Caco-2 (cell line): Measurements from ENCODE around the gene UBE2V1. TPM values are rescaled to one million over a fixed set of nuclear protein-coding genes. Genes with fewer than 3 reads are reported as not detected.

Experiments used
- BruUV-seq: library from RNA; stranded (reverse); fragments of 400-500 nt; replicated peaks from 2 replicates; lab custom pipeline; 2021; lab: Mats Ljungman, UMichigan
- CTCF ChIA-PET: fragments of 300-600 bp; sonication (Branson Sonifier 250); formaldehyde crosslinking; loops from one replicate; lab custom pipeline; 2022; ENCODE audit warnings: antibody characterized with exemption; lab: Charles Lee
- POLR2A ChIA-PET: fragments of 300-600 bp; sonication (Branson Sonifier 250); formaldehyde crosslinking; loops from one replicate; lab custom pipeline; 2022; ENCODE audit warnings: antibody characterized with exemption; lab: Charles Lee
- DNase-seq, 2 experiments: peaks; one replicate each; pipeline versions ENCODE4 v3.0.0 to v3.0.0-alpha.2; 2020 to 2022
- H3K27me3 ChIP-seq: replicated peaks from 2 replicates; pipeline ENCODE4 v1.6.0; 2011; ENCODE audit warnings: low read length; ENCODE audit not compliant: control insufficient read depth, insufficient read depth
- H3K36me3 ChIP-seq: 2 replicates; pipeline ENCODE4 v1.5.1; 2011; ENCODE audit warnings: low read length; ENCODE audit not compliant: control insufficient read depth, insufficient read depth
- H3K4me1 ChIP-seq: fragments of 250-450 bp; sonication (Bioruptor Pico); 2 replicates; pipeline ENCODE4 v1.5.1; 2020; ENCODE audit warnings: mild to moderate bottlenecking
- H3K4me3 ChIP-seq: 2 replicates; pipeline ENCODE4 v1.5.1; 2011; ENCODE audit warnings: low read depth, mild to moderate bottlenecking, control low read depth, low read length
- H3K9me3 ChIP-seq: fragments of 250-450 bp; sonication (Bioruptor Pico); 2 replicates; pipeline ENCODE4 v1.5.1; 2020; ENCODE audit warnings: mild to moderate bottlenecking, moderate library complexity
- H3K27ac Mint-ChIP-seq: one replicate; pipeline ENCODE4 v1.8.0; 2022; ENCODE audit warnings: mixed read lengths; ENCODE audit not compliant: unreplicated experiment
- H3K27me3 Mint-ChIP-seq: one replicate; pipeline ENCODE4 v1.8.0; 2022; ENCODE audit warnings: mixed read lengths; ENCODE audit not compliant: insufficient read depth, unreplicated experiment
- H3K36me3 Mint-ChIP-seq: one replicate; pipeline ENCODE4 v1.8.0; 2022; ENCODE audit warnings: mild to moderate bottlenecking, mixed read lengths; ENCODE audit not compliant: insufficient read depth, unreplicated experiment
- H3K4me1 Mint-ChIP-seq: one replicate; pipeline ENCODE4 v1.8.0; 2022; ENCODE audit warnings: low read depth, mixed read lengths; ENCODE audit not compliant: unreplicated experiment
- H3K4me3 Mint-ChIP-seq: one replicate; pipeline ENCODE4 v1.8.0; 2022; ENCODE audit warnings: mild to moderate bottlenecking, moderate library complexity, mixed read lengths; ENCODE audit not compliant: unreplicated experiment
- H3K9me3 Mint-ChIP-seq: one replicate; pipeline ENCODE4 v1.8.0; 2022; ENCODE audit warnings: mixed read lengths; ENCODE audit not compliant: unreplicated experiment
- intact Hi-C: fragments of 100-400 bp; cut with micrococcal nuclease; formaldehyde crosslinking; loops from one replicate; pipeline ENCODE4 v1.10.0; 2022; ENCODE audit not compliant: unreplicated experiment
- total RNA-seq: library from RNA; stranded (reverse); gene quantifications from 2 replicates; pipeline ENCODE4 v1.2.3, GENCODE V29; 2022
- TF ChIP-seq, protein P1 (sequence below), 2 experiments: fragments of 200-600 bp in 1 of 2; IDR thresholded peaks; 1 replicate in 1 of 2; 2 replicates in 1 of 2; pipeline versions ENCODE4 v1.5.1 to v1.8.0; 2011 to 2022; ENCODE audit warnings: antibody characterized with exemption in 1 of 2, control low read depth in 1 of 2, inconsistent platforms in 1 of 2, low read depth in 1 of 2, low read length in 1 of 2, mild to moderate bottlenecking in 1 of 2, moderate library complexity in 1 of 2; ENCODE audit not compliant: insufficient read depth in 1 of 2, severe bottlenecking in 1 of 2, unreplicated experiment in 1 of 2

Gene UBE2V1
- total RNA-seq, 1 experiment from 2014 or later: 485 TPM

DNA sequence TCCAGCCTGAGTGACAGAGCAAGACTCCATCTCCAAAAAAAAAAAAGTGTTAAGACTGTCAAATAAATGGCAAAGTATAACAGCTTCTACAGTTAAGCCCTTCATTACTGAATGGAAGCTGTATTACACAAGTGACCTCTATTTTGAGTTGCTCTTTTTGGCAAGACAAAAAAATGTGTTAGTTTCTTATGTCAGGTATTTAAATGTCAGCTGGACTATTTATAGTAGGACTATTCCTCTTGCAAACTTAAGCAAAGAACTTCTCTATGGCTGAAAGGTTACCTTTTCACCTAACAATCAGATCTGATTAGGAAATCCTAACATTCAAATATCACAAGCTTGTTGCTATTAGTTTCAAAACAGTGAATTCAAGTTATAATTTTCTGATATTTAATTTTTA lies 12.4 kb downstream of the UBE2V1 start:
- CTCF ChIA-PET: interaction anchor here (0.7 to 2.5 kb wide), 3 partner anchors 29 to 121 kb away, joined by 3 to 9 read pairs (median 6); no protein-coding TSS in a partner anchor
- TF ChIP-seq, protein P1, sequence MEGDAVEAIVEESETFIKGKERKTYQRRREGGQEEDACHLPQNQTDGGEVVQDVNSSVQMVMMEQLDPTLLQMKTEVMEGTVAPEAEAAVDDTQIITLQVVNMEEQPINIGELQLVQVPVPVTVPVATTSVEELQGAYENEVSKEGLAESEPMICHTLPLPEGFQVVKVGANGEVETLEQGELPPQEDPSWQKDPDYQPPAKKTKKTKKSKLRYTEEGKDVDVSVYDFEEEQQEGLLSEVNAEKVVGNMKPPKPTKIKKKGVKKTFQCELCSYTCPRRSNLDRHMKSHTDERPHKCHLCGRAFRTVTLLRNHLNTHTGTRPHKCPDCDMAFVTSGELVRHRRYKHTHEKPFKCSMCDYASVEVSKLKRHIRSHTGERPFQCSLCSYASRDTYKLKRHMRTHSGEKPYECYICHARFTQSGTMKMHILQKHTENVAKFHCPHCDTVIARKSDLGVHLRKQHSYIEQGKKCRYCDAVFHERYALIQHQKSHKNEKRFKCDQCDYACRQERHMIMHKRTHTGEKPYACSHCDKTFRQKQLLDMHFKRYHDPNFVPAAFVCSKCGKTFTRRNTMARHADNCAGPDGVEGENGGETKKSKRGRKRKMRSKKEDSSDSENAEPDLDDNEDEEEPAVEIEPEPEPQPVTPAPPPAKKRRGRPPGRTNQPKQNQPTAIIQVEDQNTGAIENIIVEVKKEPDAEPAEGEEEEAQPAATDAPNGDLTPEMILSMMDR (IDR thresholded peaks at IDR 0.05; ENCODE audit: insufficient read depth in 1 of 2, low read depth in 1 of 2, low read length in 1 of 2, severe bottlenecking in 1 of 2, unreplicated experiment in 1 of 2): no peak
- DNase-seq: no peak
- no TSS peak for BruUV-seq
- no peak overlapping the region for H3K27ac Mint-ChIP-seq
- peaks cover 72% of the 10 kb centered on the region for H3K36me3 Mint-ChIP-seq
- peaks cover 49% of the 10 kb centered on the region for H3K4me1 Mint-ChIP-seq
- no peaks in the 10 kb centered on the region for H3K27me3 ChIP-seq
- H3K27me3 Mint-ChIP-seq: no peaks in the 10 kb centered on the region
- H3K9me3 ChIP-seq: no peaks in the 10 kb centered on the region
- H3K4me3 ChIP-seq: no peak overlapping the region
- POLR2A ChIA-PET: interaction anchor here (0.7 to 1.4 kb wide), 4 partner anchors 12 to 184 kb away, joined by 3 to 4 read pairs (median 3); partner anchors contain the start of gene UBE2V1
- H3K9me3 Mint-ChIP-seq: no peaks in the 10 kb centered on the region
- H3K4me3 Mint-ChIP-seq: no peak overlapping the region
- H3K36me3 ChIP-seq: peaks cover 4% of the 10 kb centered on the region; the same call in 1 of the 2 replicates
- peaks cover 73% of the 10 kb centered on the region for H3K4me1 ChIP-seq
- intact Hi-C loops: no loop called here

DNA sequence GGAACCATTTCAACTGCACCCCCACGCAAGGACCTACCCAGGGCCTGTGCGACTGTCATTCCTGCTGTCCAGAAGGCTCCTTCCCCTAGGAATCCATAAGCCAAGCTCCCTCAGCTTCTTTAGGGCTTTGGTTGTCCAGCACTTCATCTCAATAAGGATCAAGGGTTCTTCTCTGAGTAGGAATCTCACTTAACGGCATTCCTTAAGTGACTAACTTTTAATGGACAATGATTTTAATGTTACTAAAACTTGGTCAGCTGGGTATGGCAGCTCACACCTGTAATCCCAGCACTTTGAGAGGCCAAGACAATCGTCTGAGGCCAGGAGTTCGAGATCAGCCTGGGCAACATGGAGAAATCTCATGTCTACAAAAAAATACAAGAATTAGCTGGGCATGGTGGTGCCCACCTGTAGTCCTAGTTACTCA lies 13.4 kb downstream of the UBE2V1 start:
- BruUV-seq: no TSS peak
- peaks cover 67% of the 10 kb centered on the region for H3K4me1 ChIP-seq

DNA sequence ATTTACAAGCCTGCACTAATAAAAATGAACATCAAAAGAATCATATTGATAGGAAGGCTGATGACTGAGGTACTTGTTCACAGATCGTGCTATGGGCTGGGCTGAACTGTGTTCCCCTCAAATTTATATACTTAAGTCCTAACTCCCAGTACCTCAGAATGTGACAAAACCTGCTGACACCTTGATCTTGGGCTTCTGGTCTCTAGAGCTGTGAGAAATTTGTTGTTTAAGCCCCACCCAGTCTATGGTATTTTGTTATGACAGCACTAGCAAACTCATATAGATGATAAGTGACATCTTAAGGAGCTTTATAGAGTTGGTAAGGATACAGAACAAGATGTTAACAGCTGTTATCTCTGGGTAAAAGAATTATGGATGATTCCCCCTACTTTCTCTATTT lies 13.8 kb downstream of the UBE2V1 start:
- peak overlapping the region; percentile 52 for H3K4me3 Mint-ChIP-seq
- H3K4me1 Mint-ChIP-seq: peaks cover 57% of the 10 kb centered on the region
- Histone ChIP-seq H3K36me3 (peaks cover 5% of the 10 kb centered on the region; the same call in 1 of the 2 replicates), H3K4me1 (peaks cover 65% of the 10 kb centered on the region), H3K4me3 (no peak overlapping the region), H3K9me3 (no peaks in the 10 kb centered on the region), H3K27me3 (no peaks in the 10 kb centered on the region)
- BruUV-seq: no TSS peak
- H3K27ac Mint-ChIP-seq: peak overlapping the region; percentile 68
- CTCF ChIA-PET: interaction anchor here (0.6 to 2.5 kb wide), 9 partner anchors 10 to 120 kb away, joined by 3 to 10 read pairs (median 4); partner anchors contain the start of genes PEDS1 and UBE2V1
- POLR2A ChIA-PET: interaction anchor here (0.6 to 2.6 kb wide), 7 partner anchors 11 to 67 kb away, joined by 3 to 11 read pairs (median 4); partner anchors contain the start of gene UBE2V1
- H3K36me3 Mint-ChIP-seq: peaks cover 81% of the 10 kb centered on the region
- TF ChIP-seq, protein P1 (IDR thresholded peaks at IDR 0.05; ENCODE audit: insufficient read depth in 1 of 2, low read depth in 1 of 2, low read length in 1 of 2, severe bottlenecking in 1 of 2, unreplicated experiment in 1 of 2): no peak
- H3K9me3 Mint-ChIP-seq: no peaks in the 10 kb centered on the region
- H3K27me3 Mint-ChIP-seq: no peaks in the 10 kb centered on the region
- intact Hi-C loops: loop anchor here (1.0 kb wide), 1 partner anchor 11 kb away; no protein-coding TSS in a partner anchor
- DNase-seq: peak in 1 of 2 experiments; percentile 20

More for the DNA sequence above, 13.4 kb downstream of the UBE2V1 start:
- intact Hi-C loops: loop anchor here (1.0 kb wide), 1 partner anchor 11 kb away; no protein-coding TSS in a partner anchor
- Mint-ChIP-seq H3K9me3 (no peaks in the 10 kb centered on the region), H3K27me3 (no peaks in the 10 kb centered on the region), H3K27ac (peak overlapping the region; percentile 68), H3K4me1 (peaks cover 57% of the 10 kb centered on the region), H3K36me3 (peaks cover 81% of the 10 kb centered on the region), H3K4me3 (peak overlapping the region; percentile 52)
- POLR2A ChIA-PET: interaction anchor here (0.6 to 2.6 kb wide), 9 partner anchors 10 to 121 kb away, joined by 3 to 14 read pairs (median 4); partner anchors contain the start of gene UBE2V1
- peak; percentile 52 to 56 for DNase-seq
- CTCF ChIA-PET: interaction anchor here (0.6 to 2.5 kb wide), 10 partner anchors 10 to 120 kb away, joined by 3 to 10 read pairs (median 4); partner anchors contain the start of genes PEDS1 and UBE2V1
- TF ChIP-seq, protein P1 (IDR thresholded peaks at IDR 0.05; ENCODE audit: insufficient read depth in 1 of 2, low read depth in 1 of 2, low read length in 1 of 2, severe bottlenecking in 1 of 2, unreplicated experiment in 1 of 2): no peak
- Histone ChIP-seq H3K36me3 (peaks cover 5% of the 10 kb centered on the region; the same call in 1 of the 2 replicates), H3K4me3 (no peak overlapping the region), H3K9me3 (no peaks in the 10 kb centered on the region), H3K27me3 (no peaks in the 10 kb centered on the region)
